ENCODE data around the gene SESTD1.
"Not testable (repeated sequence)": the region's sequence is repeated elsewhere in the genome, so short reads cannot be mapped to it uniquely, and the experiment has no call there.

Gene SESTD1

GRCh38 chr2:179265082-179265510, 464 bp upstream of the SESTD1 start:
- DNase-seq = no peak

DNA sequence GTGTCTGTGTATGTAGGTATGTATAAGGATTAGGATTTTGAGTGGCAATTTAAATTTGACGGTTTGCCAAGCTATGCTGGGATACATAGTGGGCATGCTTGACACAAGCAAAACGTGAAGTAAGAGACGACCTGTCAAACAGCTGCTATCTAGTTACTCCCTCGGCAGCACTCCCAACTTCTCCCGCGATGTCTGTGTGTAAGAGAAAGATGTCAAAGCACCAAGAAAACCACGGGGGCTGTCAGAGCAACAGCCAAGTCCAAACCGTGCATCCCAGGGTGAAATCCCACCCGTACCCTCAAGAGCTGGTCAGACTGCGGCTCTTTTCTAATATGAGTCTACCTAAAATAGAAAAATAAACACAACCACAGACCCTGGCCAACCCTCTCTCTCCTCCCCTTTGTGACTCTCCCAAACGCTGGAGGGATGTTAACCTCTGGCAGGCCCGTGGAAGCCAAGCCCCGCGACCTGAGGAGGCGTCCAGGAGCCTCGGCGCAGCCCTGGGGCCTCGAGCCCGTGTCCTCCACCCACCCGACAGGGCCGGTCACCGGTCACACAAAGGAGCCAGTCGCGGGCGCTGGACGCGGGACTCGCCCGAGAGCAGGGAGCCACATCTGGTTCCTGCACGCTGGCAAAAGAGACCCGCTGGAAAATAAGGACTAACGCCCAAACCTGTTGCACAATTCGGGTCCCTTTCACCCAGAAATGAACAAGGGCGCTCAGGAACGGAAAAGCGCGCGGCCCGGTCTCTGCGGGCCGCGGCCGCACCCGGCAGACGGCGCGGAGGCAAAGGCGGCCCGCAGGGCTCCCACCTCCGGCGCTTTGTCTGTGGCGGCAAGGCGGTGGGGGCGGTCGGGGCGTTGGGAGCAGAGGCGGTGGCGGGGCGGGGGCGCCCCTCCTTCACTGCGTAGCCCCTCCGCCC, 925 bp downstream of the SESTD1 start:
- DNase-seq = peak; percentile 91

GRCh38 chr2:179263015-179263414, 1.6 kb downstream of the SESTD1 start:
- no peak for DNase-seq

- no peak for DNase-seq
Observed at GRCh38 chr2:179262077-179262660, 2.5 kb downstream of the SESTD1 start.

GRCh38 chr2:179261151-179261825, 3.3 kb downstream of the SESTD1 start:
- DNase-seq = no peak

GRCh38 chr2:179260224-179260623, 4.4 kb downstream of the SESTD1 start:
- no peak for DNase-seq

GRCh38 chr2:179255129-179255528, 9.5 kb downstream of the SESTD1 start:
- no peak for DNase-seq

- DNase-seq = no peak
Observed at GRCh38 chr2:179253226-179253625, 11.4 kb downstream of the SESTD1 start.

DNA sequence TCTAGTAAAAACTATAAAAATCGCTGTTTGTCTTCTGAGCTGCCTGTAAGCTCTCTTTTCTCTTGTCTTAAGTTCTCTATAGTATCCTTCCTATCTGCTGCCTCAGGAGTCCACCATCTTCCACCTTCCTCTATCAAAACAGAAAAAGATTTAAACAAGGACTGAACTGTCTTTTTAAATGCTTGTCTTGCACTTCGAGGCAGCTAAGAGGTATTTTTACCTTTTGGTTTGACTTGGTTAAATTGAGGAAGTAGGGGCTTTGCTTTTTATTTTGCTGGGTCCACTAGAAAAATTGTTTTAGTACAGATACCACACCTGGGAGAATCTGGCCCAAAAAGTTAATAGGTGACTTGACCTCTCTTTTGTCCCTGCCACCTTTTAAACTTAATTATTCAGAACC, 12.2 kb downstream of the SESTD1 start:
- DNase-seq = no peak

- no peak for DNase-seq
Observed at GRCh38 chr2:179251870-179252269, 12.8 kb downstream of the SESTD1 start.

DNA sequence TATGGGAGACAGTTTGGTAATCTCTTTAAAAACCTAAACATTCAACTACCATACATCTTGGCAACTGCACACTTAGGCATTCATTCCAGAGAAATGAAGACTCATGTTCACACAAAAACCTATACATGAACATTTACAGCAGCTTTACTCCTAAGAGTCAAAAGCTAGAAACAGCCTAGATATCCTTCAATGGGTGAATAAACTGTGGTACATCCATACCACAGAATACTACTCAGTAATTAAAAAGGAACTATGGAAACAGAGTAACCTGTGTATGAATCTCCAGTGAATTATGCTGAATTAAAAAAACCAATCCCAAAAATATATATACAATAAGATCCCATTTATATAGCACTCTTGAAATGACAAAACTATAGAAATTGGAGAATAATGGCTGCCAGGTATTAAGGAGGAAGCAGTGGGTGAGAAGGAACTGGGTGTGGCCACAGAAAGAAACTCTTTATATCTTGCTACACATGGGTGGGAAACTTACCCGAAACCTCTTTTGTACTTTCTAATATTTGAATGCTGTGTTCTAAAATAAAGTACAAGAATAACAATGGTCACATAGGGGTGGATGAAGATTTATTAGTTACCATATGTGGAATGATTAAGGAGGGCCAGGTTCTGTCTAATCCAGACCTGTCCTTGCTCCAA, 13.7 kb downstream of the SESTD1 start:
- no peak for DNase-seq

DNA sequence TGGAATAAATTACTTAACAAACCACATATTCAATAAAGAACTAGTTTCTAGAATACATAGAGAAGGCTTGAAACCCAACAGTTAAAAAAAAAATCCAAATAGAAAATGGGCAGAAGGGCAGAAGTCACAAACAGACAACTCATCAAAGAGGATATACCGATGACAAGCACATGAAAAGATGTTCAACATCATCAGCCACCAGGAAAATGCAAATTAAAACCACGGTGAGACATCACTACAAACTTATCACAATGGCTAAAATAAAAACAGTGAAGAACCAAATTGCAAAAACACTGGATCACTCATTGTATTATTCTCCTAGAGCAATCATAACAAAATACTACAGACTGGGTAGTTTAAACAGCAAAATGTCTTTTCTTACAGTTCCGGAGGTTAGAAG, 14.5 kb downstream of the SESTD1 start:
- no peak for DNase-seq

DNA sequence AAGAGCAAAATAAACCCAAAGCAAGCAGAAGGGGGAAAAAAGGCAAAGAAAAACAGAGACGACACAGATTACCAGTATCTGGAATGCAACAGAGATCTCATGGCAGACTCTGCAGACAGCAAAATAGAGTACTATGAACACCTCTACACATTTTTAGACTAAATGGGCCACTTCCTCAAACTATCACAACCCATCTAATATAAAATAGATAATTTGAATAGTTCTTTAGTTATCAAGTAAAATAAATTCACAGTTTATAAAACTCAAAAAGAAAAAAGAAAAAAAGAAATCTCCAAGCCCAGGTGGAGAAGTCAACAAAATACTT, 16.6 kb downstream of the SESTD1 start:
- no peak for DNase-seq

DNA sequence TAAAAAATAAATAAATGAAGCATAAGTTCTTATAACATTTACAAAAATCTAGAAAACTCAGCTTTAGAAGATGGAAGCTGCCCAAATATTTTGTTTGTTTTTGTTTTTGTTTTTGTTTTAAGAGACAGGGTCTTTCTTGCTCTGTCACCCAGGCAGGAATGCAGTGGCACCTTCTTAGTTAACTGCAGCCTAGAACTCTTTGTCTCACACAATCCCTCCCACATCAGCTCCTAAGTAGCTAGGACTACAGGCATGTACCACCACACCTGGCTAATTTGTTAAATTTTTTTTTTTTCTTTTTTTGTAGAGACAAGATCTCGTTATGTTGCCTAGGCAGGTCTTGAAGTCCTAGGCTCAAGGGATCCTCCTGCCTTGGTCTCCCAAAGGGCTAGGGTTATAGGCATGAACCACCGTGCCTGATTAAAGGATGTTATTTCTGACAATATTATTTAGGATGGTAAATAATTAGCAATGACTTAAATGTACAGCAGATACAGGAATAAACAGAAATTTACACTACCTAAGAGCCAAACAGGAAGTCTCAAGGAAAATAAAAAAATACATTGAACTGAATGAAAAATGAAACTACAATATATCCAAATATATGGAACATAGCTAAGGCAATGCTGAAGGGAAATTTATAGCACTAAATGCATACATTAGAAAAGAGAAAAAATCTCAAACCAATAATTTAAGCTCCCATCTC, 17.2 kb downstream of the SESTD1 start:
- DNase-seq = no peak

GRCh38 chr2:179245843-179246242, 18.8 kb downstream of the SESTD1 start:
- DNase-seq = not testable (repeated sequence)

- no peak for DNase-seq
Observed at GRCh38 chr2:179243046-179243445, 21.6 kb downstream of the SESTD1 start.

DNA sequence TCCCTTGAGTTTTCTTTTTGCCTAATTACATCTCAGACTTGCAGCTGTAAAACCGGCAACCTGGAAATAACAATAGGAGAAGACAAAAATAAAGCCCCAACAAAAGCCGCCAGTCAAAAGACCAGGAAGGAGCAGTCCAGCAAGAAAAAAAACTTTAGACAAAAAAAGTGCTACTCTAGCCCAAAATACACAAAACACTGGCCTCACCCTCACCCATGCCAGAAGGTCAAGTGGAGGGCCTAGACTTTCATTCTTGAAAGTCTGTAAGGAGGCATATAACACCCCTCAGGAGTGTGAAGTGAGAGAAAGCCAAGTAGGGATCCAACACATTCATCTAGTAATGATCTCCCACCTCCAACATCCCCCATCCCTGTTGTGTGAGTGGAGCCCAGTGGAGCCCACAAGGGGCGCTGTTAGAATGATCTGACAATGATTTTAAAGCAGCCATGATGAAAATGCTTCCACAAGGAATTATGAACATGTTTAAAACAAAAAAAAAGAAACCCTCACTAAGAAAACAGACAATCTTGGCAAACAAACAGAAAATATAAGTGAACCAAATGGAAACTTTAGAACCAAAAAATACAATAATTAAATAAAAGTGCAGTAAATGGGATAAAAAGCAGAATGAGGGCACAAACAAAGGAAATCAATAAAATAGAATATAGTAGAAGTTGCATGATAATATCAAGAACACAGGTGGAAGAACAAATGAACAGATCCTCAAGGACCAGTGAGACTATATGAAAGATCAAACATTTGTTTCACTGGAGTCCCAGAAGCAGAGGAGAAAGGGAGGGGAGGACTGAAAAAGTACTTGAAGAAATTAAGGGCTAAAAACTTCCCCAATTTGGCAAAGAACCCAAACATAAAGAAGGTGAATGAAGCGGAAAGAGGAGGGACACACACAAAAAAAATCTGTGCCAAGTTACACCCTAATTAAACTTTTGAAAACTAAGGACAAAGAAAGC, 23.9 kb downstream of the SESTD1 start:
- DNase-seq = no peak

DNA sequence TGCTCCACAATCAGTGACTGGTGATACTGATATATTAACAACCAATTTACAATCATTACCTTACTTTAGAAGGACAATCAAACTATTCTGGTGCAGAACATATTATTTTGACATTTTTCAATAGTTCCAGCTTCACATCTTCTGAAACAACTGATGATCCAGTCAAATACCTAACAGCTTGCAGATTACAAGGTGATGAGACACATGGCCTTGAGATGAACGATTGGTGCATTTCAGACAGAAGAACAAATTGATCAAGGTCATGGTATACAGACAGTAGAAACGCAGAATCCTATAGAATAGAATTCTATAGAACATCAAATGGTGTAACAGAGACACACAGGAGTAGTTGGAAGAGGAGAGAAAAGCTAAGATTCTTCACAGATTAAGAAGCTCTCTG, 24.8 kb downstream of the SESTD1 start:
- DNase-seq = no peak

DNA sequence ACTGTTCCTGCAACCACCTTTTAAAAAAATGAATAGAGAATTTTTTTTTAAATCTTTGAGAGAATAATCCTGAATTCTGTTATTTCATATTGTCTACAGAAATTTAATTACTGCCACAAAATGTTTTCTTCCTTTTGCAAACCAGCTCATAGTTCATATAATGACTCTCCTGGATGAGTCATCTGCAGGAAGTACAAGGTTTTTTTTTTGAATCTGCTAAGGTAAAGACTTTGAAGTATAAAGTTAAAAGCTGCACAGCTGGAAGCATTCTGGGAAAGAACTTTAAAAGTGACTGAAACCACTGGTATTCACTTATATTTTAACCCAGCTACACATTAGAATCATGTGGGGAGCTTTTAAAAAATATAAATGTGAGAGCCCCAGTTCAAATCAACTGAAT, 25.4 kb downstream of the SESTD1 start:
- DNase-seq = no peak

- DNase-seq = no peak
Observed at GRCh38 chr2:179238027-179238426, 26.6 kb downstream of the SESTD1 start.

DNA sequence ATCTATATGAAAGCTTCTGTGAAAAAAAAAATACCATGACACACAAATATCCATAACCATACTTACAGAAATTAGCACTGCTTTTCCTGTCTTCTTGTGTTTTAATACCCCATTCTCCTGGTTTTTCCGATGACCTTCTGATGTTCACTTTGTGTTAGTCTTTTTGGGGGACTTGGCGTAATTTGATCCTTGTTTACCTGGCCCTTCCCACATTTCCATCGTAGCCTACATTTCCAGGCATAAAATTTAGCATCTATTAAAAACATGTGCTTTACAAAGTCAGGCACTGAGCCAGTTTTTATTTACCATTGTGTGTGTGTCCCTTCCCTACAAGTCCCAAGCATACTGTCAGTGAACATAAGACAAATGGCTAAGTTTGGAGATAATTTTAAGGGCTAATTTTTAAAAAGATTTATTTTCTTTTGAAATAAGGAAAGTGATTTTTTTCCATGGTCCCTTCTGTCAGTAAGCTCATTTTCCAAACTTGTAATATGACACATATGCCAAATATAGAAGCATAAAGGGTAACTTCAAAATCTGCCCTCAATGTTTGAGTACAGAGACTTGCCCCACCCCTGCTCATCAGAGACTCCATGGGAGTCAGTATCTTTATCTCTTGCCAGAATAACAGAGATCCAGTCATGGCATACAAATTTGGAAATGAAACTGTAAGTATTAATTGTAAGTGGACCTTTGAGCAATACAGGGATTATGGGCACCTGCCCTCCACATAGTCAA, 27.3 kb downstream of the SESTD1 start:
- no peak for DNase-seq
